ENCODE results near the gene MYO5C. TPM values are rescaled to one million over a fixed set of nuclear protein-coding genes. Genes with fewer than 3 reads are reported as not detected.

The MYO5C gene
- total and polyA plus RNA-seq, 2 of the 4 experiments (the other 2 are of a cell fraction), result under 0.01 to 0.03 TPM

Small RNA genes within 50 kb of the gene (microRNA-seq; reads per million reads assigned to microRNA genes)
- gene MIR1266 (ENCODE audit: insufficient read depth in 1 of 2, insufficient read length in 1 of 2, unreplicated experiment in 1 of 2), result 0 to 1.0 reads per million in 2 experiments
- gene RF00019 (ENCODE audit: insufficient read depth, insufficient read length), result not detected

Small RNA genes within 50 kb of the gene (small RNA-seq; reads per million reads assigned to genes)
- gene MIR1266 (0 to 0.49 (median 0) reads per million in 5 experiments), gene RF00019 (0 reads per million in 5 experiments)

Other genes with a start within 250 kb of the MYO5C start
- gene BCL2L10, start 183.0 kb downstream of the MYO5C start, total RNA-seq (2012; rRNA removed), result not detected in 2 replicates
- gene BCL2L10, start 183.0 kb downstream of the MYO5C start, polyA plus RNA-seq (2012; rRNA removed), result not detected in 2 replicates
- gene GNB5, start 104.4 kb downstream of the MYO5C start, total RNA-seq (2012; rRNA removed), result 33.2 and 33.9 TPM in 2 replicates
- gene GNB5, start 104.4 kb downstream of the MYO5C start, polyA plus RNA-seq (2012; rRNA removed), result 25.3 and 27.7 TPM in 2 replicates
- gene MYO5A, start 233.1 kb upstream of the MYO5C start, total RNA-seq (2012; rRNA removed), result 65.3 and 69.2 TPM in 2 replicates
- 17.5 and 19.4 TPM in 2 replicates for gene MYO5A, start 233.1 kb upstream of the MYO5C start, polyA plus RNA-seq (2012; rRNA removed)